NCI-H1436 (cell line): ENCODE data around the gene ARID3B.
A peak's percentile ranks its signal among the peaks of the same experiment; 100 is the strongest.

Experiments used
- DNase-seq: peaks from one replicate; lab custom pipeline; 2025; lab: John Stamatoyannopoulos, UW

Gene ARID3B

DNA sequence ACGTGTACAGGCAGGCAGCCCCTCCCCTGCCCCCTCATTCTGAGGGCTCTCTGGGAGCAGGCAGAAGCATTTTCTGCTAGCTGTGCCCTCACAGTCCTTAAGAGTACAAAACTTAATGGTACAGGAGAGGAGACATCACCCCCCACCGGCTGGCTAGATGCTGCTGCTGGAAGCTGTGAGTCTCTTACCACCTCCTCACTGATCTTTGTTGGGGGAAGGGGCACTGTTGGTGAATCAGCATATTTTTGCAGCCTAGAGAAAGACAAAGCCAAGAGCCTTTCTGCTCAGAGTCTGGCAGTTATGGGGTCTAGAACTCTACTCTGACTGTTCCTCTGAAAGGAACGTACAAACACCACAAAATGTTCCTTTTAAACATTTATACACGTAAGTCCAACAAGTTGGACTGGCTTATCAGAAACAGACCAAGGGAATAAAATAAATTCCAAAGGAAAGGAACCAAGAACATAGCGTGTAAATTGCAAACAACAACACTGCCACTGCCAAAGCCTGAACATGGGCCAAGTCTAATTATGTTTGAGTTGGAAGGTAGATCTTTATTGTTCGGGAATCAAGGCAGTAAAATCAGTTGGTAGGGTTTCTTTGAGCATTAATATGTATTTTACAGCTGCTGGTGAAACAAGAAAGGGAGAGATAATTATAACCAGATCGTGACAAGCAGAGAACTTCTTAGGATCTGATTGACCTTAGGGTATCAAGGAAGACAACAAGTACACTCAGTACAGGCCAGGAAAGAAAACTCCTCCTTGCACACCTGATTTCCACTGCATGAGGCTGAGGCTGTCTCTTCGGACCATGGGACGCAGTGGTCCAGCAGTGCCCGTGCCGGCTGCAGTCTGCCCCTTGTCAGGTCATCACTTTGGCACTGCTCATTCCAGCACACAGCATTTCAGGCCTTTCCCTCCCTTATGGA is 102.0 kb downstream of the ARID3B start:
- peak; percentile 18 for DNase-seq

DNA sequence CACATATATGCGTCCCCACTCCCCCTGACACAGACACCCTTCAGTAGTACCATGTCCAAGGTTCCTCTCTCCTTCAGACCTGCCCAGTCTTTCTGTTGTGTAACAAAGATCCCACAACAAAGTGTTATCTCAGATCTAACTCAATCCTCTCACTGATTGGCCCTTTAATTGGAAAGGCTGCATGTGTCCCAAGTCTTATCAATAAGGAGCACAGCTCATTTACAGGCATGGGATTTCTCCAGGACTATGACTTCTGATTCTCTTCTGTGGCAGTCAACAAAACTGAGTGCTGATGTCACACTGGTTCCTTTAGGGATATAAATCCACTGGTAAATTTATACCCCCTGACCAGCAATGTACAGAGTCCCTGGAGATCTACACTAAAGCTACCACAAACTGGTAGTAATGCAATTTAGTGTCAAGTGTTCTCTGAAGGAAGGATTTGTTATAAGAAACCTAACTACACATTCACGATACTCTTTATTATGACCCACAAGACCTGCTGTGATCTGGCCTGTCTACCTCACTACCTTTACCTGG is 102.7 kb downstream of the ARID3B start:
- DNase-seq: no peak

GRCh38 chr15:74646480-74646879 is 105.5 kb downstream of the ARID3B start:
- no peak for DNase-seq
